ENCODE measurements around the gene SEPTIN8.

Gene SEPTIN8

GRCh38 chr5:132777209-132778069 is at the start of gene SEPTIN8:
TSS of gene SEPTIN8 (minus strand) at chr5:132777239. CDS start at chr5:132777137, 102 bp downstream.
- no peak for DNase-seq

GRCh38 chr5:132826424-132827082 is 49.5 kb upstream of the SEPTIN8 start:
- DNase-seq = no peak

- no peak for DNase-seq
These were observed 48.9 kb upstream of the SEPTIN8 start for GRCh38 chr5:132825834-132826391.

GRCh38 chr5:132825033-132825833 is 48.2 kb upstream of the SEPTIN8 start:
- no peak for DNase-seq

GRCh38 chr5:132824426-132824825 is 47.4 kb upstream of the SEPTIN8 start:
- no peak for DNase-seq

GRCh38 chr5:132823481-132824050 is 46.5 kb upstream of the SEPTIN8 start:
- no peak for DNase-seq

- DNase-seq = no peak
These were observed 45.8 kb upstream of the SEPTIN8 start for GRCh38 chr5:132822650-132823480.

GRCh38 chr5:132821791-132822190 is 44.8 kb upstream of the SEPTIN8 start:
- no peak for DNase-seq

- DNase-seq = no peak
These were observed 44.3 kb upstream of the SEPTIN8 start for GRCh38 chr5:132821350-132821749.

GRCh38 chr5:132820162-132820754 is 43.2 kb upstream of the SEPTIN8 start:
- no peak for DNase-seq

GRCh38 chr5:132819468-132819867 is 42.4 kb upstream of the SEPTIN8 start:
- no peak for DNase-seq

GRCh38 chr5:132817011-132817410 is 40.0 kb upstream of the SEPTIN8 start:
- no peak for DNase-seq

GRCh38 chr5:132816554-132816953 is 39.5 kb upstream of the SEPTIN8 start:
- no peak for DNase-seq

- DNase-seq = no peak
These were observed 39.0 kb upstream of the SEPTIN8 start for GRCh38 chr5:132816083-132816482.

- DNase-seq = no peak
These were observed 38.4 kb upstream of the SEPTIN8 start for GRCh38 chr5:132815454-132815853.

GRCh38 chr5:132814503-132815294 is 37.7 kb upstream of the SEPTIN8 start:
- no peak for DNase-seq

- no peak for DNase-seq
These were observed 36.8 kb upstream of the SEPTIN8 start for GRCh38 chr5:132813599-132814502.

GRCh38 chr5:132812781-132813598 is 36.0 kb upstream of the SEPTIN8 start, which contains the start of gene SOWAHA:
TSS of gene SOWAHA (plus strand) at chr5:132813302. CDS start at chr5:132813622, 320 bp downstream.
- no peak for DNase-seq
